Ovary (tissue), 9 donors: Measurements from ENCODE around the gene CDHR3. TPM values are rescaled to one million over a fixed set of nuclear protein-coding genes. Genes with fewer than 3 reads are reported as not detected.

ENCODE experiments used
- DNase-seq, 5 donors: peaks; one replicate each; pipeline ENCODE4 v3.0.0-alpha.2; 2019 to 2020
- H3K27ac ChIP-seq, 2 donors: fragments of 200-600 bp; one replicate each; pipeline versions ENCODE4 v1.5.1 to v1.8.0; 2019 to 2022
- H3K27me3 ChIP-seq: fragments of 200-600 bp; one replicate; pipeline ENCODE4 v1.8.0; 2022
- H3K36me3 ChIP-seq: fragments of 200-600 bp; sonication (generic); one replicate; pipeline ENCODE4 v1.5.1; 2019
- H3K4me1 ChIP-seq: one replicate; pipeline ENCODE4 v1.8.1; 2013; ENCODE audit warnings: mild to moderate bottlenecking, moderate library complexity; ENCODE audit not compliant: insufficient read depth
- H3K4me3 ChIP-seq: fragments of 200-600 bp; sonication (generic); one replicate; pipeline ENCODE4 v1.5.1; 2017
- H3K9me3 ChIP-seq, 2 donors: fragments of 200-600 bp in 1 of 2; sonication (generic) in 1 of 2; one replicate each; pipeline versions ENCODE4 v1.5.1 to v1.8.1; 2013 to 2019; ENCODE audit warnings: mild to moderate bottlenecking in 1 of 2, moderate library complexity in 1 of 2
- CTCF ChIP-seq, 3 donors: fragments of 450-650 bp in 2 of 3; fragments of 200-600 bp in 1 of 3; IDR thresholded peaks; one replicate each; pipeline versions ENCODE4 v1.5.1 to v1.8.0; 2016 to 2022; ENCODE audit warnings: antibody characterized with exemption in 3 of 3, mild to moderate bottlenecking in 1 of 3
- EP300 ChIP-seq: sonication (generic); formaldehyde crosslinking; IDR thresholded peaks from one replicate; pipeline ENCODE4 v1.6.1; 2017; ENCODE audit warnings: antibody characterized with exemption
- POLR2A ChIP-seq: fragments of 450-650 bp; IDR thresholded peaks from one replicate; pipeline ENCODE4 v1.6.1; 2017; ENCODE audit warnings: antibody characterized with exemption, mild to moderate bottlenecking, moderate library complexity
- WGBS, 3 donors: extraction: QIAGEN DNeasy Blood & Tissue Kit in 1 of 3; methylation state at CpG; one replicate each; pipeline versions ENCODE4 v1.1.5 to v1.1.7; 2013 to 2017; 5-methylcytosine and 5-hydroxymethylcytosine counted together
- intact Hi-C, 4 donors: fragments of 100-400 bp; cut with DNase I; formaldehyde crosslinking; loops; one replicate each; pipeline versions ENCODE4 v1.11.0 to v1.15.1; 2022 to 2023
- polyA plus RNA-seq, 2 donors: library from polyadenylated mRNA; stranded (reverse); fragments of 200-250 nt in 1 of 2; fragments of 350-450 nt in 1 of 2; fragmentation: Illumina TruSeq in 1 of 2; extraction: RNeasy Lipid Tissue Mini Kit (QIAGEN cat#74804) in 1 of 2; gene quantifications; one replicate each; pipeline ENCODE4 v1.2.3, GENCODE V29; 2013 to 2014
- total RNA-seq, 7 donors: library from RNA; depleted of rRNA in 2 of 7; stranded (reverse); fragments of >200 nt in 2 of 7; fragmentation: NEBNext Ultra II Directional in 3 of 7; extraction: Animal tissue kit (Norgen Biotek cat#: 25700) in 3 of 7; gene quantifications; one replicate each; pipeline versions ENCODE4 v1.1.0 to v1.2.4, GENCODE V29; 2016 to 2023
- donor health status: DM: no; HTN: no; CAD: no; lungs with moderate emphysema.
- donor health status: DM: no; HTN: no; CAD: no.
- donor health status: Bipolar disorder and iron deficiency.
- donor health status: DM: yes; HTN: yes; CAD: no.
- donor health status: DM: no; HTN: no; CAD: no.
- donor health status: DM: yes; HTN: yes; CAD: no.

Gene CDHR3
- total and polyA plus RNA-seq, 9 donors = 1.8 to 76.4 (median 8.6) TPM

GRCh38 chr7:105941596-105941995, 21.5 kb upstream of the CDHR3 start:
- Histone ChIP-seq H3K27ac (no peak overlapping the region), H3K27me3 (no peaks in the 10 kb centered on the region), H3K4me1 (no peaks in the 10 kb centered on the region), H3K36me3 (no peaks in the 10 kb centered on the region), H3K4me3 (no peak overlapping the region), H3K9me3 (no peaks in the 10 kb centered on the region)
- no peak for DNase-seq
- intact Hi-C loops = no loop called here
- TF ChIP-seq CTCF (IDR thresholded peaks at IDR 0.05) (no peak), EP300 (no peak)

GRCh38 chr7:105943486-105943885, 19.6 kb upstream of the CDHR3 start:
- Histone ChIP-seq H3K4me1 (no peaks in the 10 kb centered on the region), H3K27me3 (no peaks in the 10 kb centered on the region), H3K27ac (no peak overlapping the region), H3K36me3 (no peaks in the 10 kb centered on the region), H3K9me3 (no peaks in the 10 kb centered on the region), H3K4me3 (no peak overlapping the region)
- WGBS, 3 donors = 58 to 76% (median 71%) methylated on average over 2 of the region's 2 CpGs
- TF ChIP-seq EP300 = no peak
- no peak for TF ChIP-seq CTCF (IDR thresholded peaks at IDR 0.05)
- TF ChIP-seq POLR2A = no peak
- intact Hi-C loops = no loop called here
- no peak for DNase-seq

GRCh38 chr7:105945848-105946247, 17.2 kb upstream of the CDHR3 start:
- H3K27me3 ChIP-seq = no peaks in the 10 kb centered on the region

GRCh38 chr7:105951597-105951996, 11.5 kb upstream of the CDHR3 start:
- no peaks in the 10 kb centered on the region for H3K4me1 ChIP-seq
- H3K36me3 ChIP-seq = no peaks in the 10 kb centered on the region
- no peaks in the 10 kb centered on the region for H3K9me3 ChIP-seq
- TF ChIP-seq POLR2A (no peak), EP300 (no peak), CTCF (IDR thresholded peaks at IDR 0.05) (no peak)
- intact Hi-C loops = no loop called here
- no peak overlapping the region for H3K27ac ChIP-seq
- no peak overlapping the region for H3K4me3 ChIP-seq
- 92 to 95% (median 94%) methylated on average over 2 of the region's 2 CpGs for WGBS, 3 donors
- no peak for DNase-seq
- H3K27me3 ChIP-seq = peaks cover 2% of the 10 kb centered on the region

More at GRCh38 chr7:105945848-105946247, 17.2 kb upstream of the CDHR3 start:
- H3K27ac ChIP-seq = no peak overlapping the region
- TF ChIP-seq EP300 (no peak), POLR2A (no peak), CTCF (IDR thresholded peaks at IDR 0.05) (no peak)
- H3K4me3 ChIP-seq = no peak overlapping the region
- H3K36me3 ChIP-seq = no peaks in the 10 kb centered on the region
- intact Hi-C loops = loop anchor here in 1 of 4 donors (5.0 kb wide), 1 partner anchor 394 kb away; no protein-coding TSS in a partner anchor
- DNase-seq = no peak
- no peaks in the 10 kb centered on the region for H3K4me1 ChIP-seq
- no peaks in the 10 kb centered on the region for H3K9me3 ChIP-seq
- 92 to 95% (median 93%) methylated on average over 9 of the region's 9 CpGs for WGBS, 3 donors
